ENCODE measurements around the gene HDAC4.

- TF ChIP-seq CTCF (conservative IDR thresholded peaks at IDR 0.05; ENCODE audit: low read depth, low read length) (no peak), RAD21 (IDR thresholded peaks at IDR 0.05; ENCODE audit: low read length) (no peak), MAZ (IDR thresholded peaks at IDR 0.05; ENCODE audit: borderline replicate concordance, low read depth, low read length) (no peak), POLR2A (IDR thresholded peaks at IDR 0.05; ENCODE audit: low read depth, low read length) (no peak), SMC3 (IDR thresholded peaks at IDR 0.05; ENCODE audit: low read depth, low read length) (no peak), USF2 (IDR thresholded peaks at IDR 0.05; ENCODE audit: low read depth, low read length) (no peak)
Observed at GRCh38 chr2:239315308-239315707, 85.5 kb downstream of the HDAC4 start.

Data from IMR-90 (cell line).